Panc1 (cell line): ENCODE results near the gene PIGA. TPM values are rescaled to one million over a fixed set of nuclear protein-coding genes. Genes with fewer than 3 reads are reported as not detected.

Source experiments
- ATAC-seq: fragments of 200-7000 bp; cut with Tn5 transposase; 2 replicates; pipeline ENCODE4 v1.9.1; 2020; ENCODE audit warnings: mild to moderate bottlenecking, moderate library complexity
- BruUV-seq: library from RNA; stranded (reverse); fragments of 400-500 nt; replicated peaks from 2 replicates; lab custom pipeline; 2021; lab: Mats Ljungman, UMichigan
- CTCF ChIA-PET: fragments of 300-600 bp; sonication (Branson Sonifier 250); formaldehyde crosslinking; loops from one replicate; lab custom pipeline; 2022; ENCODE audit warnings: antibody characterized with exemption; lab: Charles Lee
- POLR2A ChIA-PET: fragments of 300-600 bp; sonication (Branson Sonifier 250); formaldehyde crosslinking; loops from one replicate; lab custom pipeline; 2022; ENCODE audit warnings: antibody characterized with exemption; lab: Charles Lee
- DNase-seq: peaks from one replicate; pipeline ENCODE4 v3.0.0-alpha.2; 2010; ENCODE audit warnings: low read depth, low spot score
- H3K27ac ChIP-seq: 2 replicates; pipeline ENCODE4 v1.5.1; 2011; ENCODE audit warnings: mild to moderate bottlenecking, low read length, inconsistent platforms
- H3K27me3 ChIP-seq: fragments of 200-500 bp; sonication (Bioruptor generic); 2 replicates; pipeline ENCODE4 v1.6.0; 2014; ENCODE audit warnings: low read length, inconsistent platforms; ENCODE audit not compliant: control insufficient read depth, insufficient read depth
- H3K36me3 ChIP-seq: fragments of 200-500 bp; sonication (Bioruptor generic); 2 replicates; pipeline ENCODE4 v1.5.1; 2014; ENCODE audit warnings: inconsistent platforms, mild to moderate bottlenecking, low read length, moderate library complexity; ENCODE audit not compliant: control insufficient read depth, insufficient read depth
- H3K4me1 ChIP-seq: 2 replicates; pipeline ENCODE4 v1.5.1; 2011; ENCODE audit warnings: inconsistent platforms, mild to moderate bottlenecking, low read length, moderate library complexity; ENCODE audit not compliant: control insufficient read depth, insufficient read depth
- H3K4me3 ChIP-seq, 2 experiments: 2 replicates each; pipeline ENCODE4 v1.5.1; 2011 to 2012; ENCODE audit warnings: low read depth in 2 of 2, low read length in 2 of 2, mild to moderate bottlenecking in 2 of 2, inconsistent platforms in 1 of 2, moderate library complexity in 1 of 2
- H3K9me3 ChIP-seq: fragments of 200-500 bp; sonication (Bioruptor generic); 2 replicates; pipeline ENCODE4 v1.5.1; 2014; ENCODE audit warnings: low read depth, mild to moderate bottlenecking, inconsistent platforms, low read length, moderate library complexity; ENCODE audit not compliant: control insufficient read depth, insufficient read depth
- SIN3A ChIP-seq: IDR thresholded peaks from 2 replicates; pipeline ENCODE4 v1.6.1; 2012; ENCODE audit warnings: low read depth, mild to moderate bottlenecking, low read length, moderate library complexity, borderline replicate concordance; ENCODE audit not compliant: insufficient read depth
- TCF7L2 ChIP-seq: IDR thresholded peaks from 2 replicates; pipeline ENCODE4 v1.6.1; 2011; ENCODE audit warnings: mild to moderate bottlenecking, low read depth, low read length, inconsistent platforms
- in situ Hi-C: cut with HindIII; loops from 2 replicates; pipeline ENCODE4 v1.10.0; 2016; ENCODE audit warnings: low sequenced_read_pairs, low pct_unique_long_range_greater_than_20kb
- intact Hi-C: fragments of 100-400 bp; cut with micrococcal nuclease; formaldehyde crosslinking; loops from one replicate; pipeline ENCODE4 v1.10.0; 2022; ENCODE audit not compliant: unreplicated experiment
- total RNA-seq: library from RNA; stranded (reverse); gene quantifications from one replicate; pipeline ENCODE4 v1.2.1, GENCODE V29; 2021; ENCODE audit not compliant: unreplicated experiment

The PIGA gene
- total RNA-seq, 1 experiment from 2014 or later: 8.2 TPM

DNA sequence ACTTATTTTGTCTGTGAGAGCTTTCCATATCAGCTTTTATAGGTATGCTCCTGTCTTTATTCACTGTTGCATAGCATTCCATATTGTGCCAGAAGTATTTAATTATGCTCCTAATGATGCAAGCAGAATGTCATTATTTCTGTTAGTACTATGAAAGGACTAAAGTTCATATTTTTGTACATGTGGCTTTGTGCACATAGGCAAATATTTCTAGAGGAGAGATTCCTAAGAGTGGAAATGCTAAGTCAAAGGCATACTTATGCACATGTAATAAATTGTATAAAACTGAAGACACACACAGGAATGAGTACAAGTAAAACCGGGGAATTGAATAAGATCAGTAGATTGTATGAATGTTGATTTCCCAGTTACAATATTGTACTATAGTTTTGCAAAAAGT is 63.6 kb downstream of the PIGA start:
- H3K4me1 ChIP-seq: no peaks in the 10 kb centered on the region
- H3K27ac ChIP-seq: no peak overlapping the region
- no peaks in the 10 kb centered on the region for H3K9me3 ChIP-seq
- ATAC-seq: no peak
- no peaks in the 10 kb centered on the region for H3K36me3 ChIP-seq
- H3K4me3 ChIP-seq: no peak overlapping the region
- CTCF ChIA-PET: no interaction called here
- TF ChIP-seq SIN3A: no peak
- intact Hi-C loops: no loop called here
- in situ Hi-C loops: no loop called here
- no peaks in the 10 kb centered on the region for H3K27me3 ChIP-seq
- no peak for DNase-seq
- POLR2A ChIA-PET: no interaction called here
- no TSS peak for BruUV-seq

DNA sequence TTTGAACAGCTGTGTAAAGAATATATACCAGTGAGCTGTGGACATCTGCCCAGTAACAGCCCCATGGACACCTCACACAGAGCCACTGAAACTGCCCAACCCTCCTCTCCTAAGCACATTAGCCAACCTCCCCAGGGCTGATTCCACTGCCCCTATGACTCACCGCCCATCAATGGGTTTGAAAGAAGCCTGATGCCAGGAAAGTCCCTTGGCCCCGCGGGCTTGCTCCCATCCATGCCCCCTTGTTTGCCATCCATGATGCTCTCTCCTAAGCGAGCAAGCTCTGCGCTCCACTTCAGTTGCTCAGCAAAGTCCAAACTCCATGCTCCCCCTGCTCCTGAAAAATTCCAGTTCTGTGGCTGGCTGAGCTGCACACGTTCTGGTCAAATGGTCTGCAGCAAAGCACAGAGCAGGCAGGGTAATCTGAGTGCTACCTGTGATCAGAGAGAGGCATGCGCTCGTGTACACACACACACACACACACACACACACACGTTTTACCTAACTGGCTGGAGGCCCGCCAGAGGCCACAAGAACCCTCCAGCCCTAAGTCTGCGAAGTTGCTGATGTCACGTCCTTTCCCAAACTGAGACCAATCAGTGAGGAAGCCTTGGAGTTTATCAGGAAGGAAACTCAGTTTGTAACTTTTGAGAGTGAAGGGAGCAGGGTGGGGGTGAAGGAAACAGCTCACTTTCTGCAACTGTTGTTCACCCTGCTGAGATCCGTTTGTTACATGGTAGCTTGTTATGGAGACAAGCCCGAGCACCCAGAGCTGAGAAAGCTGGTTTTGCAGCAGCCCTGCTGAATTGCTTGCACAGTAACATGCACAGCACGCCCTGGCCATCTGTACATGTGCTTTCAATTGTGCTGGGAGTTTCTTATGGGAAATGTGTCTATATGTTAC is 65.5 kb downstream of the PIGA start, which contains the start of gene ASB9:
ASB9 (minus strand) TSS at position 466 of the 904 bp plus-strand sequence; CDS start at position 257, 209 bp downstream.
- peak within 1 kb of the TSS; percentile 22 to 47 for H3K4me3 ChIP-seq
- TF ChIP-seq SIN3A (no peak), TCF7L2 (peak; percentile 40; the same call in 1 of the 2 replicates)
- in situ Hi-C loops: no loop called here
- H3K27ac ChIP-seq: peak within 1 kb of the TSS; percentile 74
- DNase-seq (peak; percentile 15), ATAC-seq (peak; percentile 97)
- ChIA-PET CTCF (interaction anchor here (0.7 kb wide), 1 partner anchor 628 kb away, joined by 3 read pairs; no protein-coding TSS in a partner anchor), POLR2A (interaction anchor here (0.6 kb wide), 1 partner anchor 86 kb away, joined by 3 read pairs; no protein-coding TSS in a partner anchor)
- intact Hi-C loops: no loop called here
- BruUV-seq: no TSS peak
- H3K9me3 ChIP-seq: no peaks in the 10 kb centered on the region
- H3K4me1 ChIP-seq: no peaks in the 10 kb centered on the region
- H3K27me3 ChIP-seq: no peaks in the 10 kb centered on the region
- no peaks in the 10 kb centered on the region for H3K36me3 ChIP-seq

Other genes starting within 250 kb of the PIGA start
- 6.5 TPM for gene ASB9, start 65.4 kb downstream of the PIGA start, total RNA-seq
- not detected for gene ASB11, start 19.9 kb downstream of the PIGA start, total RNA-seq
- gene VEGFD, start 48.9 kb upstream of the PIGA start, total RNA-seq: not detected
- gene PIR, start 157.8 kb upstream of the PIGA start, total RNA-seq: 19.7 TPM
- not detected for gene BMX, start 165.3 kb upstream of the PIGA start, total RNA-seq